SIG-M5 (cell line): ENCODE measurements around the gene CSRP2.

Experiments used
- DNase-seq: peaks from one replicate; lab custom pipeline; 2025; lab: John Stamatoyannopoulos, UW

Gene CSRP2

GRCh38 chr12:76878899-76879709 lies at the start of gene CSRP2:
Gene CSRP2, minus strand, starts transcription at chr12:76879019. Its CDS starts 12,759 bp downstream, at chr12:76866260.
- DNase-seq = no peak

DNA sequence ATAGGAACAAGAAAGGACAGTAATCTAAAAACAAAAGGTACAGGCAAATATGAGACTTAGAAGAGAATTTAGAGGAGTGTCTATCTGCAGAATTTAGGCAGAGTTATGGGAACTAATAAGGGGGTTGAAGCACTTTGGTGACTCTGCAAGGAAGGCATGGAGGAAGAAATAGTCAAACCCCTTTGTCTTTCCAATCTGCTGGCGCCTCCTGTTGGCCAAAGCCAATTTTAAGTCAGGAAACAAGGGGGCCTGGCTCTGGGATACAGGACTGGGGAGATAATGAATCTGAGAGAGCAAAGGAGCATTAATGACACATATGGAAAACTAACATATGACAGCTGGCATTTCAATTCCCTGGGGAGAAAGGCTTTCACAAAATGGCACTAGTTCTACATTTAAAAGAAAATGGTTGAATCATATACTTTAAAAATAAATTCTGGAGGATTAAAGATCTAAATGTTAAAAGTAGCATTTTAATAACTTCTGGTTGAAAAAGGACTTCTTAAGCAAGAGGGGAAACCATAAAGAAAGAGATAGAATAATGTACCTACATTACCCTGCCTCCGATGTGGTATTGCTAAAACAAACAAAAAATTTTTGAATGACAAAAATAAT lies 48.5 kb upstream of the CSRP2 start:
- no peak for DNase-seq

DNA sequence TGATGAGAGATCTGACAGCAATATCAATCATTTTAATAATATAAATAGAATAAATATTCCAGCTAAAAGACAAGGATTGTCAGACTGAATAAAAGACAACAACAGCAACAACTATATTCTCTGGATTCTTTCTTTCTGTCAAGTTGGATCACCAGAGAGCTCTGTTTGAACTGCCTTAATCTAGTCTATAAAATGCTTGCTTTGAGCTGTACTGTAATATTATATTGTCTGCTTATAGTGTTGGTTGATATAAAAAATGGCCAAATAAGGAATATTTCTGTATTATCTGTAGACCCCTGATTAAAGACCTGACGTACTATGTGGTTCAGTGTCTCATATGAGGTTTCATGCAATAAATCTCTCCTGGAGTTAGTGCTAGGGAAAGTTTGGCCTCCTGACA lies 46.3 kb upstream of the CSRP2 start:
- DNase-seq = no peak

DNA sequence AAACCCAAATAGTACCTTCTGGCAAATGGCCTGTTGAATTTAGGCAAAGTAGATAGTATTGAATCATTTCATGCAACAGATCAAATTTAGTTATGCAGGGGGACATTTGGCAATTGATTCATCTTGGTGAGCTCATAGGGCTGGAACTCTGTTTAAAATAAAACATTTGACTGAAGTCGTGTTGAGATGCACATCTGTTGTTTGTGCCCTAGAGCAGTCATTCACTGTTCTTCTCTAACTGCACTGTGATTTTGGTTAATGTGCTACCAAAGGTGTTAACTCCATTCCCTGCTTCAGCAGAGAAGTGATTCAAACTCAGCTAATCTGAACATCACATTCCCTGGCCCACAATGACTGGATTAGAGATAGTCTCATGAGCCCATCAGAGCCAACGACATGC lies 44.0 kb upstream of the CSRP2 start:
- DNase-seq = no peak

DNA sequence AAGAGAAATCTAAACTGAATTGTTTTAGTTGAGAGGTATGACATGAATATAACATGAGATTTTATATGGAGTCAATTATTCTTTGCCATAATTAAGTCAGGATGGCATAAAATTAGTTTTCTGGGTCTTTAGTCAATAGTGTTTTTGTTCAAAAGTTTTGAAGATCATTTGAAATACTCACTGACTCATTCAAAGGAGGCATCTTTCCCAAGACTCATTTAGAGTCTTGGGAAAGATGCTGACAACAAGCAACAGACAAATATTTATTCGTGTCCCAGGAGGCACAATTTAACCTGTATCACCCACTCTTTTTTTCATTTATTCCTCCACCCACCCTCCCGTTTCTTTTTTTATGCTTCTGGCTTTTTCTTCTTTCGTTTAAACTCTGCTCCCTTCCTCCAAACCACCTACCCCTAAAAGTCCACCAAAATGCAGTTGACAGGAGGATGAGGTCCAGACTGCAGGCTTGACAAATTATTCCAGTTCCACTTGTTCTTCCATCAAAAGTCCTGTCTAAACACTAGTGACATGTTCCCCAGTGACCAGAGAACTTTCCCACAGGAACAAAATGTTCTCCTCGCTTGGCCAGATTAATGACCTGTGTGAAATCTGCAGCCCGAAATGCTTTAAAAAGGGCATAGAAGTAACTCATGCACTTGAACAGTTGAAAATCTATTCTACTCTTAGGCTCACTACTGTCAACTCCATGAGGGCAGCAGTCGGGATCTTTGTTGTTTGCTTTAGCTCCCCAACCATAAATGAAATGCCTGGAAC lies 43.3 kb upstream of the CSRP2 start:
- DNase-seq = no peak

DNA sequence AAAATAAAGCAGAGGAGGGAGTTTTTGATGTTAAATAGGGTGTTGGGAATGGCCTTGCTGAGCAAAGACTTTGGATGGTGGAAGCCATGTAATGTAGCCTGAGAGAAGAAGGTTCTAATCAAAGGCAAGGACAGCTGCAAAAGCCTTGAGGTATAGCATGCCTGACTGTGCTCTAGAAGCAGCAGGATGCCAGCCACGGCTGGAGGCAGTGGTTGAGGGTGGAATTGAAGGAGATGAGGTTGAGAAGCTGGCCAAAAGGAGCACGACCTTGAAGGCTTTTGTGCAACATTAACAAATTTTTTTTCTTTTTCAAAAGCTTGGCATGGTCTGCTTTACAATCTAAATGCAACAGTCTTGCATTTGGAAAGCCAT lies 42.3 kb upstream of the CSRP2 start:
- DNase-seq = no peak

GRCh38 chr12:76920172-76921099 lies 41.6 kb upstream of the CSRP2 start:
- no peak for DNase-seq

GRCh38 chr12:76919383-76920171 lies 40.8 kb upstream of the CSRP2 start:
- DNase-seq = no peak

GRCh38 chr12:76916170-76916540 lies 37.3 kb upstream of the CSRP2 start:
- no peak for DNase-seq

GRCh38 chr12:76915361-76916169 lies 36.7 kb upstream of the CSRP2 start:
- no peak for DNase-seq

- DNase-seq = no peak
These were observed 35.5 kb upstream of the CSRP2 start for GRCh38 chr12:76914102-76914859.

DNA sequence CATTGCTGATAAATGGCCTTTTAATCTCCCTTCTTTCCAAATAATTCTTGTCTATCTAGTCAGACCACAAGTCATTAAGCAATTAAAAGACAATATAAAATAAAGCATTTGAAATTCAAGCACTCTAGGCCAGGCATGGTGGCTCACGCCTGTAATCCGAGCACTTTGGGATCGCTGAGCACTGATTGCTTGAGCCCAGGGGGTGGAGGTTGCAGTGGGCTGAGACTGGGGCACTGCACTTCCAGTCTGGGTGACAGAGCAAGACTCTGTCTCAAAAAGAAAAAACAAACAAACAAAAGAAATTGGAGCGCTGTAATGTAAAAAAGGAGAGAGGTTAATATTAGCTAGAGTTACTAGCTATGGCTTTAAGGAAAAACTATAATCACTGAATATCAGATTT lies 30.5 kb upstream of the CSRP2 start:
- DNase-seq = no peak

DNA sequence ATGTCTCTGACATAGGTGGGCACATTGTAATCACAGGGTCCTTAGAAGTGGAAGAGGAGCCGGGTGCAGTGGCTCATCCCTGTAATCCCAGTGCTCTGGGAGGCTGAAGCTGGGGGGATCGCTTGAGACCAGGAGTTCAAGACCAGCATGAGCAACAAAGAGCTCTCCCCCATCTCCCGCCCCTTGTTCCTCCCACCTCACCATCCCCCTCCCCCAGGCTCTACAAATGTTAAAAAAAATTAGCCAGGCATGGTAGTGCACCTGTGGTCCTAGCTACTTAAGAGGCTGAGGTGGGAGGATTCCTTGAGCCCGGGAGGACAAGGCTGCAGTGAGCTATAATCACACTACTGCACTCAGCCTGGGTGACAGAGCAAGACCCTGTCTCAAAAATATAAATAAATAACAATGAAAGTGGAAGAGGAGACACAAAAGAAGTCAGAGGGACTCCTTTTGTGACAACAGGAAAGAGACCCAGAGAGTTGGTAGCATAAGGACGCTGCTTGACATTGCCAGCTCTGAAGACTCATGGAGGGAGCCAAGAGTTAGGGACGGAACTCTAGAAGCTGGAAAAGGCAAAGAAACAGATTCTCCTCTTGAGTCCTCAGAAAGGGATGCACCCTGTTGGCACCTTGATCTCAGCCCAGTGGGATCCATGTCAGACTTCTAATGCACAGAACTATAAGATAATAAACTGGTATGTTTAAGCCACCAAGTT lies 29.6 kb upstream of the CSRP2 start:
- DNase-seq = no peak

DNA sequence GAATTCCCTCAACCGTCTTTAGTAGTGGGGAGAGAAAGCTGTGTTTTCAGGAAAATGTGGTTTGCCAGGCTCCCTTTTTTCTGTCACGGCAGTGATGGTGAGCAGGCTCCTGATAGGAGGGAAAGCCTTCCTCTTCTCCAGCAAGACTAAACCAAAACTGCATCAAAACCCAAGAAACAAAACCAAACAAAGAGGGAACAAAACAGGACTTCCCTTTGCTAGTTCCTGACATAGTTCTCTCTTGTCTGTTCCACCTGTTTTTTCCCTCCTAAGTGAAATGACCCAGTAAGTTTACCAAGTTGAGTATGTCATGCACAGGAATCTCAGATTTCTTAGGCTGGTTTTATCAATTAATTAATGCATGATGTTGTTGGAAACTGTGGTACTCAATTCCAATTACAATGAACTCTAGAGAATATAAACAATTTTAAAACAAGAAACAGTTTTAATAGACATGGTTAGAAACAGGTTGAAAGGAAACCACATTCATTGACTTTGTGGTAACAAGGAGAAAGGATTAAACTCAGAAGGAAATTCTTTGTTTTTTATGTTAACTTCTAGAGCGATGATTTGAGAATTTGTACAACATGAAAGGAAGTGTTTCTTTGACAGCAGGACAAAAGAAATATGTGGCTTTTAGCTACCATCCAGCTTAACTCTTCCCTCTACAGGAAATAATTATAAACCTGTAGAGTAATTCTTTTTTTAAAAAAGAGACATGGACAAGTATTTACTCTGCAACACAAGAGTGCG lies 23.0 kb upstream of the CSRP2 start:
- no peak for DNase-seq

- DNase-seq = no peak
These were observed 20.7 kb upstream of the CSRP2 start for GRCh38 chr12:76899522-76899921.

- DNase-seq = no peak
These were observed 19.6 kb upstream of the CSRP2 start for GRCh38 chr12:76898442-76898841.

DNA sequence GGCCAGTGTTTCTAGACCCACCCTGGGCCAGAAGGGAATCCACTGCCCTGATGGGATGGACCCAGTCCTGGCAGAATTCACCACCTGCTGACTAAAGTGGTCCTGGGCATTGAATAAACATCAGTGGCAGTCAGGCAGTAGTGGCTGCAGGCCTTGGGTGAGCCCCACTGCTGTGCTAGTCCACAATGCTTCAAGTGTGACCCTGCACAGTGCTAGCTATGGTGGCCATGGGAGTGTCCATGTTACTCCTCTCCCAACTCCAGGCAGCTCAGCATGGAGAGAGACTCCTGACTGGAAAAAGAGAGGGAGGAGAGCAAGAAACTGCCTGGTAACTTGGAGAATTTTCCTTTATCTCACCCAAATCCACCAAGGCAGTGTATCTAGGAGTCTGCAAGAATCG lies 17.5 kb upstream of the CSRP2 start:
- DNase-seq = no peak

DNA sequence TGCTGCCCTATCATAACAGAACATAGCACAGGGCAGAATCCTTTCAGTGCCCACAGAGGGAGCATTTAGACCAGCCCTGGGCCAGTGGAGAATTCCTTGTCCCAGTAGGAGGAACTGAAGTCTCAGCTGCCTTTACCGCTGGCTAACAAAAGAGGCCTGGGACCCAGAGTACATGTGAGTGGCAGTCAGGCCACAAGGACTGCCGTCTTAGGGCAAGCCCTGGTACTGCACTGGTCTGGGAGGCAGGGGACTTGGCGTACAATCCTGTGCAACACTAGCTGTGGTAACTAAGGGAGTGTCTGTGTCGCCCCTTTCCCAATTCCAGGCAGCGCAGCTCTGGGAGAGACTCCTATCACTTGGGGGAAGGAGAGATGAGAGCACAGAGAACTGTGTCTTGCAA lies 17.0 kb upstream of the CSRP2 start:
- DNase-seq = no peak
